ENCODE data around the gene FLT1. TPM values are rescaled to one million over a fixed set of nuclear protein-coding genes. Genes with fewer than 3 reads are reported as not detected.

FLT1 gene
- total RNA-seq, 1 donor from 2014 or later, result 132 TPM

Other genes starting within 250 kb of the FLT1 start
- gene POMP, start 164.0 kb upstream of the FLT1 start, total RNA-seq (ENCODE audit: insufficient read depth, low replicate concordance), result 41.7 TPM
- 55.1 TPM for gene SLC46A3, start 223.8 kb upstream of the FLT1 start, total RNA-seq (ENCODE audit: insufficient read depth, low replicate concordance)

Measured in umbilical cord (tissue), 1 donor.